GM12892 (cell line): ENCODE data around the gene FPR3.

Experiments used
- POLR2A ChIP-seq: IDR thresholded peaks from 2 replicates; pipeline ENCODE4 v1.6.1; 2011; ENCODE audit warnings: low read depth, low read length, control low read depth
- TAF1 ChIP-seq: IDR thresholded peaks from 2 replicates; pipeline ENCODE4 v1.6.1; 2011; ENCODE audit warnings: low read depth, mild to moderate bottlenecking, control low read depth, low read length, borderline replicate concordance

GRCh38 chr19:51822946-51823345 lies 28.0 kb downstream of the FPR3 start:
- TF ChIP-seq POLR2A (no peak), TAF1 (no peak)
